Activated B cell treated with CpG ODN at 0.5 μM for 24 hours (primary cell): ENCODE data around the gene GNAI3. TPM values are rescaled to one million over a fixed set of nuclear protein-coding genes. Genes with fewer than 3 reads are reported as not detected.
"Not testable (repeated sequence)": the region's sequence is repeated elsewhere in the genome, so short reads cannot be mapped to it uniquely, and the experiment has no call there.

Experiments used
- ATAC-seq: fragments of 200-7000 bp; cut with Tn5 transposase; one replicate; pipeline ENCODE4 v1.10.0; 2021; ENCODE audit warnings: low read depth, mild to moderate bottlenecking, moderate library complexity
- CTCF ChIA-PET: fragments of 350-600 bp; sonication (Branson Sonifier 250); formaldehyde crosslinking; loops from one replicate; lab custom pipeline; 2021; ENCODE audit warnings: antibody characterized with exemption; lab: Charles Lee
- POLR2A ChIA-PET: fragments of 350-600 bp; sonication (Branson Sonifier 250); formaldehyde crosslinking; loops from one replicate; lab custom pipeline; 2021; ENCODE audit warnings: antibody characterized with exemption; lab: Charles Lee
- DNase-seq: peaks from one replicate; pipeline ENCODE4 v3.0.0; 2022
- H3K27ac Mint-ChIP-seq: one replicate; pipeline ENCODE4 v1.8.0; 2020; ENCODE audit warnings: mixed read lengths
- H3K27me3 Mint-ChIP-seq: one replicate; pipeline ENCODE4 v1.8.0; 2021; ENCODE audit warnings: mixed read lengths
- H3K36me3 Mint-ChIP-seq: one replicate; pipeline ENCODE4 v1.8.0; 2021; ENCODE audit warnings: low read depth, mixed read lengths
- H3K4me1 Mint-ChIP-seq: one replicate; pipeline ENCODE4 v1.8.0; 2021; ENCODE audit warnings: mixed read lengths
- H3K4me3 Mint-ChIP-seq: one replicate; pipeline ENCODE4 v1.8.0; 2020; ENCODE audit warnings: mild to moderate bottlenecking, mixed read lengths
- H3K9me3 Mint-ChIP-seq: one replicate; pipeline ENCODE4 v1.8.0; 2020; ENCODE audit warnings: mixed read lengths
- CTCF ChIP-seq: fragments of 200-600 bp; IDR thresholded peaks from one replicate; pipeline ENCODE4 v1.8.0; 2022; ENCODE audit warnings: antibody characterized with exemption, mild to moderate bottlenecking
- intact Hi-C: fragments of 100-400 bp; cut with micrococcal nuclease; formaldehyde crosslinking; loops from one replicate; pipeline ENCODE4 v1.15.1; 2024
- total RNA-seq: library from RNA; stranded (reverse); gene quantifications from 2 replicates; pipeline ENCODE4 v1.2.3, GENCODE V29; 2022

The GNAI3 gene
- total RNA-seq, 1 donor from 2014 or later, result 8.4 TPM

GRCh38 chr1:109658533-109659042, 110.2 kb downstream of the GNAI3 start:
- Mint-ChIP-seq H3K9me3 (no peaks in the 10 kb centered on the region), H3K27ac (no peak overlapping the region), H3K4me1 (peaks cover 24% of the 10 kb centered on the region), H3K4me3 (no peak overlapping the region), H3K36me3 (peaks cover 21% of the 10 kb centered on the region), H3K27me3 (no peaks in the 10 kb centered on the region)
- CTCF ChIA-PET, result interaction anchor here (1.2 kb wide), 1 partner anchor 18 kb away, joined by 5 read pairs; no protein-coding TSS in a partner anchor
- intact Hi-C loops, result loop anchor here (5.0 kb wide), 3 partner anchors 84 to 166 kb away; partner anchors contain the start of genes CYB561D1 and GSTM3
- POLR2A ChIA-PET, result no interaction called here
- no peak for DNase-seq
- no peak for TF ChIP-seq CTCF
- no peak for ATAC-seq

GRCh38 chr1:109659145-109659544, 110.7 kb downstream of the GNAI3 start:
- CTCF ChIA-PET, result no interaction called here
- no peak overlapping the region for H3K27ac Mint-ChIP-seq
- TF ChIP-seq CTCF, result no peak
- H3K4me1 Mint-ChIP-seq, result peaks cover 24% of the 10 kb centered on the region
- H3K9me3 Mint-ChIP-seq, result no peaks in the 10 kb centered on the region
- intact Hi-C loops, result loop anchor here (5.0 kb wide), 3 partner anchors 83 to 167 kb away; partner anchors contain the start of genes CYB561D1 and GSTM3
- POLR2A ChIA-PET, result no interaction called here
- H3K27me3 Mint-ChIP-seq, result no peaks in the 10 kb centered on the region
- ATAC-seq (no peak), DNase-seq (no peak)
- H3K4me3 Mint-ChIP-seq, result no peak overlapping the region
- peaks cover 21% of the 10 kb centered on the region for H3K36me3 Mint-ChIP-seq

- H3K9me3 Mint-ChIP-seq, result no peaks in the 10 kb centered on the region
- TF ChIP-seq CTCF, result no peak
- CTCF ChIA-PET, result interaction anchor here (0.6 kb wide), 1 partner anchor 372 kb away, joined by 5 read pairs; no protein-coding TSS in a partner anchor
- POLR2A ChIA-PET, result no interaction called here
- intact Hi-C loops, result loop anchor here (5.0 kb wide), 3 partner anchors 82 to 168 kb away; partner anchors contain the start of genes CYB561D1 and GSTM3
- no peak overlapping the region for H3K27ac Mint-ChIP-seq
- peaks cover 20% of the 10 kb centered on the region for H3K4me1 Mint-ChIP-seq
- peaks cover 21% of the 10 kb centered on the region for H3K36me3 Mint-ChIP-seq
- H3K27me3 Mint-ChIP-seq, result no peaks in the 10 kb centered on the region
- DNase-seq, result no peak
- ATAC-seq, result no peak
- H3K4me3 Mint-ChIP-seq, result no peak overlapping the region
These were observed 111.7 kb downstream of the GNAI3 start for GRCh38 chr1:109659997-109660690.

GRCh38 chr1:109660691-109661026, 112.2 kb downstream of the GNAI3 start:
- POLR2A ChIA-PET, result not testable (repeated sequence)

GRCh38 chr1:109661391-109661790, 113.0 kb downstream of the GNAI3 start:
- Mint-ChIP-seq H3K9me3 (no peaks in the 10 kb centered on the region), H3K36me3 (peaks cover 19% of the 10 kb centered on the region), H3K4me3 (no peak overlapping the region), H3K4me1 (peaks cover 9% of the 10 kb centered on the region), H3K27me3 (no peaks in the 10 kb centered on the region), H3K27ac (no peak overlapping the region)
- CTCF ChIA-PET, result no interaction called here
- no peak for TF ChIP-seq CTCF
- ATAC-seq (no peak), DNase-seq (no peak)
- POLR2A ChIA-PET, result no interaction called here
- intact Hi-C loops, result no loop called here

More at GRCh38 chr1:109660691-109661026, 112.2 kb downstream of the GNAI3 start:
- H3K9me3 Mint-ChIP-seq, intact Hi-C loops, H3K27ac Mint-ChIP-seq, DNase-seq, H3K4me3 Mint-ChIP-seq, H3K27me3 Mint-ChIP-seq, ATAC-seq: not testable (repeated sequence)
- Mint-ChIP-seq H3K4me1 (peaks cover 15% of the 10 kb centered on the region), H3K36me3 (peaks cover 20% of the 10 kb centered on the region)
- CTCF ChIA-PET, result interaction anchor here (0.6 kb wide), 1 partner anchor 371 kb away, joined by 5 read pairs; no protein-coding TSS in a partner anchor
